Measurements from ENCODE around the gene IRF3. TPM values are rescaled to one million over a fixed set of nuclear protein-coding genes. Genes with fewer than 3 reads are reported as not detected.

The IRF3 gene
- total RNA-seq, 1 experiment from 2014 or later: 107 TPM

Other genes with a start within 250 kb of the IRF3 start
- gene PTH2, start 242.4 kb downstream of the IRF3 start, total RNA-seq (2014; rRNA removed; shearing (Covaris generic)): not detected in 2 replicates
- gene GFY, start 240.5 kb downstream of the IRF3 start, total RNA-seq (2014; rRNA removed; shearing (Covaris generic)): not detected in 2 replicates
- gene SLC17A7, start 224.3 kb downstream of the IRF3 start, total RNA-seq (2014; rRNA removed; shearing (Covaris generic)): 0.14 and 0.26 TPM in 2 replicates
- gene PIH1D1, start 214.0 kb downstream of the IRF3 start, total RNA-seq (2014; rRNA removed; shearing (Covaris generic)): 172 and 194 TPM in 2 replicates
- gene ALDH16A1, start 212.6 kb downstream of the IRF3 start, total RNA-seq (2014; rRNA removed; shearing (Covaris generic)): 55.5 and 62.2 TPM in 2 replicates
- gene FLT3LG, start 191.6 kb downstream of the IRF3 start, total RNA-seq (2014; rRNA removed; shearing (Covaris generic)): 0.55 and 1.6 TPM in 2 replicates
- 4,136 and 6,335 TPM in 2 replicates for gene RPL13A, start 178.2 kb downstream of the IRF3 start, total RNA-seq (2014; rRNA removed; shearing (Covaris generic))
- gene RPS11, start 169.4 kb downstream of the IRF3 start, total RNA-seq (2014; rRNA removed; shearing (Covaris generic)): 2,449 and 2,647 TPM in 2 replicates
- 28.5 and 36.9 TPM in 2 replicates for gene FCGRT, start 153.2 kb downstream of the IRF3 start, total RNA-seq (2014; rRNA removed; shearing (Covaris generic))
- gene RCN3, start 137.9 kb downstream of the IRF3 start, total RNA-seq (2014; rRNA removed; shearing (Covaris generic)): 28.2 and 29.2 TPM in 2 replicates
- gene NOSIP, start 85.3 kb downstream of the IRF3 start, total RNA-seq (2014; rRNA removed; shearing (Covaris generic)): 102 and 142 TPM in 2 replicates
- gene PRRG2, start 84.5 kb downstream of the IRF3 start, total RNA-seq (2014; rRNA removed; shearing (Covaris generic)): 0.55 and 1.2 TPM in 2 replicates
- 8.2 and 10.8 TPM in 2 replicates for gene PRR12, start 74.7 kb downstream of the IRF3 start, total RNA-seq (2014; rRNA removed; shearing (Covaris generic))
- 13.3 and 20.1 TPM in 2 replicates for gene RRAS, start 25.7 kb downstream of the IRF3 start, total RNA-seq (2014; rRNA removed; shearing (Covaris generic))
- gene SCAF1, start 23.6 kb downstream of the IRF3 start, total RNA-seq (2014; rRNA removed; shearing (Covaris generic)): 32.9 and 37.0 TPM in 2 replicates
- 34.3 and 42.5 TPM in 2 replicates for gene BCL2L12, start 76 bp upstream of the IRF3 start, total RNA-seq (2014; rRNA removed; shearing (Covaris generic))
- 690 and 848 TPM in 2 replicates for gene PRMT1, start 11.4 kb upstream of the IRF3 start, total RNA-seq (2014; rRNA removed; shearing (Covaris generic))
- 1.4 and 1.8 TPM in 2 replicates for gene ADM5, start 23.7 kb upstream of the IRF3 start, total RNA-seq (2014; rRNA removed; shearing (Covaris generic))
- 25.8 and 28.9 TPM in 2 replicates for gene CPT1C, start 25.3 kb upstream of the IRF3 start, total RNA-seq (2014; rRNA removed; shearing (Covaris generic))
- gene TSKS, start 97.4 kb upstream of the IRF3 start, total RNA-seq (2014; rRNA removed; shearing (Covaris generic)): 0.24 and 0.52 TPM in 2 replicates
- 208 and 249 TPM in 2 replicates for gene AP2A1, start 101.1 kb upstream of the IRF3 start, total RNA-seq (2014; rRNA removed; shearing (Covaris generic))
- 48.5 and 49.5 TPM in 2 replicates for gene FUZ, start 147.4 kb upstream of the IRF3 start, total RNA-seq (2014; rRNA removed; shearing (Covaris generic))
- gene MED25, start 152.4 kb upstream of the IRF3 start, total RNA-seq (2014; rRNA removed; shearing (Covaris generic)): 49.3 and 53.5 TPM in 2 replicates
- 205 and 219 TPM in 2 replicates for gene PTOV1, start 185.3 kb upstream of the IRF3 start, total RNA-seq (2014; rRNA removed; shearing (Covaris generic))
- gene PNKP, start 201.7 kb upstream of the IRF3 start, total RNA-seq (2014; rRNA removed; shearing (Covaris generic)): 76.2 and 94.7 TPM in 2 replicates
- gene AKT1S1, start 211.5 kb upstream of the IRF3 start, total RNA-seq (2014; rRNA removed; shearing (Covaris generic)): 7.2 and 12.9 TPM in 2 replicates
- gene TBC1D17, start 211.8 kb upstream of the IRF3 start, total RNA-seq (2014; rRNA removed; shearing (Covaris generic)): 10.2 and 12.6 TPM in 2 replicates
- gene IL4I1, start 231.0 kb upstream of the IRF3 start, total RNA-seq (2014; rRNA removed; shearing (Covaris generic)): 0.59 and 0.73 TPM in 2 replicates

All from H7 (cell line).